GM19324 (cell line): ENCODE results near the gene PKP1.

Source experiments
- ATAC-seq: cut with Tn5 transposase; IDR thresholded peaks from one replicate; pipeline ENCODE4 v1.9.1; 2021; ENCODE audit warnings: mild to moderate bottlenecking, moderate library complexity; ENCODE audit not compliant: unreplicated experiment, low FRiP score

Gene PKP1

DNA sequence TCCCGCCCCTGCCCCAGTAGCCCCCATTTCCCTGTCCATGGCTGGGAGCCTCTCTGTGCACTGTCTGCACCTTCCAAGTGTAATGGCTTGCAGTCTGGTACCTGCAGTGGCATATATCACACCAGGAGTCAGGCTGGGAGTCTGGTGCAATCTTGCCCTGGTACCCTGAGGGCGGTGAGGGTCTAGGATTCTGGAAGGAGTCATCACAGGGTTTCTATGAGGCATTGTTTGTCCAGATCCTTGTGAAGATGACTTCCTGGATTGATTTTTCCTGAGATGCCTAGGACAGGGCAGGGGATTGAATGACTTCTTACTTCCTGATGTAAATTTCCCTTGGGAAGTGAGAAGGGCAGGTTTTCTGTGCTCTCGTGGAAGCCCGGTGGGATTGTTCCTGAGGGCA is 5.9 kb upstream of the PKP1 start:
- no peak for ATAC-seq

DNA sequence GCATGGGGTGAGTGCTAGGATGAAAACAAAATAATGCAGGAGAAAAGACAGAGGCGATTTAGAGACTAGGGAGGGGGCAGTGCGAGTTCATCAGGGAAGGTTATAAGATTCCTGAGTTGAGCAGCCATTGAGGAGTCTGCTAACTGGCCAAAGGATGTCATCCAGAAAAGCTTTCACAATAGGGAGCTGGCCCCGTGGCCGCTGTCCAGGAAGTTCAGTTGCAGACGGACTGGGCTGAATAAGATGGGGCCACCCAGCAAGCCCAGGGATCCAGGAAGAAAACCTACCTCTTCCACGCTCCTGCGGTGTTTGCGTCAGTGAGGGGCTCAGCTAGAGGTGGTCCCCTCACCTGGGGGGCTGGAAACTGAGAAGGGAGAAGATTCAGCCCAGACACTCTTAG is 4.0 kb upstream of the PKP1 start:
- no peak for ATAC-seq

DNA sequence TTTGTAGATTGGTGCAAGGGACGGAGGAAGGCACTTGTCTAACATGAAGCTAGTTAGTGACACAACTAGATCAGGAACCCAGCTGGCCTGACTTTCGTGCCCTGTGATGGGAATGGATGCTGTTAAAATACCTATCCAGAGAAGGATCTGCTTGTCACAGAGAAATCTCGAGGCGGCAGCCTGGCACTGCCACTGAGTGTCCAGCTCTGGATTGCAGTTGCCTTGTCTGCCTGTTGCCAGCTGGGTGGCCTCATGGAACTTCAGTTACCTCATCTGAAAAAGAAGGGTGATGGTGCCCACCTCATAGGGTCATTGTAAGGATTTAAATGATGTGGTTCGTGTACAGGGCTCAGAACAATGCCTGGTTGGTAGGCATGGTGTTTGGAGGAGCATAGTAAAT is 2.4 kb upstream of the PKP1 start:
- ATAC-seq = no peak

DNA sequence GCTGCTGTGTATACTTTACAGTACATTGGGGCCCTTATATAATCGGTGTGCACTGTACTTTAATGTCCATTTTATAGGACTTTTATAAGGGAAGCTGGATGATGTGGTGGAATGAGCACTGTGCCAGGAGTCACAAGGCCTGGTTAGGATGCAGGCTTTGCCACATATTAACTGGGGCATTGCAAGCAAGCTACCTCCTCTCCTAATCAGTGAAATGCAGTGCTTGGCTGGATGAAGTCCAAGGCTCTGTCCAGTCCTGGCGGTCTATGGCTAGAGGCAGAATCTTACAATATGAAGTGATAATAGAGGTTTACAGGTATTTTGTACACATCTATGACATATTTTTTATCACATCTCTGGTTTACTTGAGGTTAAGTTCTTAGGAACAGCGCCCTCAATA is 1.7 kb upstream of the PKP1 start:
- no peak for ATAC-seq

DNA sequence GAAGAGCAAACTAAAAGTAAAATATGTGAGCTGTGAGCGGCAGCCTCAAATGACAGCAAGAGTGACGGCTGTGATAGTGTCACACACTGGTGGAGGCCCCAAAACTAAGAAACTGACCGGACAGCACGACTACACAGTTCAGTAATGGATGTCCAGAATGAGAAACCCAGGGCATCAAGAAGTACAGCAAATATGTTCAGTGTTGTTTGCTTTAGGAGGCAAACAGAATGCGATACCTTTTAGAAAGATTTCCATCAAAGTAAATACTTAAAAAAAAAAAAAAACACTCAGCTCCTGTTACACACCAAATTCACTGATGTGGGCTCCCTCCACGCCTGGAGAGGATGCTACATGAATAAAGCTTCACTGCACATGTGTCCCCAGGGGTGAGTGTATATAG is 1.1 kb upstream of the PKP1 start:
- ATAC-seq = no peak

DNA sequence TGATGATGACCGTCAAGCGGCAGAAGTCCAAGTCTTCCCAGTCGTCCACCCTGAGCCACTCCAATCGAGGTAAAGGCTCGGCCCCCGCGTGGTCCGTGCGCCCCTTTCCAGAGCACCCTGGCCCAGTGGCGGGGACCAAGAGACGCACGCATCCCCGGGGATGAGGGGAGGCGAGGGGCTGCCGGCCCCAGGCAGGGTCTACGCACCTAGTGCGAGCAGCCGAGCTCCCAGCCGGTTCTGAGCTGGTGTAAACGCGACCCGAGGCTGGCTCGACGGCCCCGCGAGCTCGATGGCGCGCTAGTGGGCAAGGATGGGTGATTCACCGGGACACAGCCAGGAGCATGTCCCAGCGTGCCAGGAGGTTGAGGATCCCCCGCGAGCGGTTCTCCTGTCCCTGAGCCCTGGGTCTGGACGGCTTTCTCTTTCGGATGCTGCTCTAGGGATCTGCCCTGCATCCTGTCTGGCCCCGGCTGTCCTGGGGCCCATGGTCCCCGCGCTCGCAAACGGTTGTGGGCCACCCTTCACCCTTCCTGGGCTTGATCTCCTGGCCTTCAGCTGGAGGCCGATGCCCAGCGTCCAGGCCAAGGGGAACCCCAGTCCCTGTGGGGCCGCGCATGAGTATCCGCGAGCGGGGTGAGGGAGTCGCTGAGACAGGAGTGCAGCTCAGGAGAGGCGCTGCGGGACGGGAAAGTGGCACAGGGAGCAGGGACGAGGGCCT is 689 bp downstream of the PKP1 start:
- ATAC-seq = no peak

DNA sequence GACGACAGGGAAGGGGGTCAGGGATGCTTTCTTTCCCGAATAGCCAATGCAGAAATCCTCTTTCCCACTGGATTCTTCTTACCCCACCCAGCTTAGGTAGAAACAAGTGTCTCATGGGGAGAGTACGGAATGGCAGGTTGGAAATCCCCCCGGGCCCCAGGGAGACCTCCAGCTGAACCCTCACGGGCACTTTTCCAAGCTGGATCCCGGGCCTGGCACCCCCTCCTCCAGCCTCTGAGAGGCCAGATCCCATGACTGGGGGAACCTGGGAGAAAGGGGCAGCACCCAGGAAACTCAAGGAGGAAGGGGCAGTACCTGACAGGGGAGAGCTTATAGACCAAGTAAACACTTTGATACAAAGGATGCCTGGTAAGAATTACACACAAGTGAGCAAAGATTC is 1.3 kb downstream of the PKP1 start:
- ATAC-seq = no peak

DNA sequence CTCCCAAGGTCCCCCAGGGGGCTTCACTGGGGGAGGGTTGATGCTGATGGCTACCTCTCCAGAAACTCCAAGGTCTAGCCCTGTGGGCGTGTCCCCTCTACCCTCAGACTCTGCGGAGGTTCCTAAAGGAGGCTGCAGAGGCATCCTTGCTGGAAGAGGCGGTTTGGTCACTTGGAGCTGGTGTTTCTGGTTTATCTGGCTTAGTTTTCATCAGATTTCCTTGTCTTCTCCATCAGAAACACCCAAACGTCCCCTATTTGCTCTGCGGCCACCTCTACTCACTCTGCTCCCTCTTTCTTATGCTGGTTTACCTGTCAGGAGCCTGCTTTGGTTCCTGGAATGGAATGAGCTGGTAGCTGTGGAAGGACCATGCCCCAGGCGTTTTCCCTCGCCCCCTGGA is 2.5 kb downstream of the PKP1 start:
- no peak for ATAC-seq

DNA sequence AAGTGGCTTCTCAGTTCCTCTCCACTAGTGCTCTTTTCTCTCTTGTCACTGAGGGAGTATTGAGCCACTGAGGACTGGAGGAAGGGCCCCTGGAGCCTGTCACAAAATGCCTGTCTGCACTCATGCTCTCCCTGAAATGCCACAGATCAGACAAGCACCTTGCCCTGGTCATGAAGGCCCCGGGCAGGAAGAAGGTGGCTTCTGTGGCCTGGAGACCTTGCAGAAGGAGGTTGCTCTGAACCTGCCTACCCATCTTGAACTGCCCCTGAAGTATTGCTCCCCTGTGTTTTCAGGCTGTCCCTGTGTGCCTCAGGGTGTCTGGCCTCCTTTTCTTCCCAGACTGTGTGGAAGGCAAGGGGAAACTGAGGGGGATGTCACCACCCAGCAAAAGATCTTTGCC is 3.1 kb downstream of the PKP1 start:
- ATAC-seq = no peak

DNA sequence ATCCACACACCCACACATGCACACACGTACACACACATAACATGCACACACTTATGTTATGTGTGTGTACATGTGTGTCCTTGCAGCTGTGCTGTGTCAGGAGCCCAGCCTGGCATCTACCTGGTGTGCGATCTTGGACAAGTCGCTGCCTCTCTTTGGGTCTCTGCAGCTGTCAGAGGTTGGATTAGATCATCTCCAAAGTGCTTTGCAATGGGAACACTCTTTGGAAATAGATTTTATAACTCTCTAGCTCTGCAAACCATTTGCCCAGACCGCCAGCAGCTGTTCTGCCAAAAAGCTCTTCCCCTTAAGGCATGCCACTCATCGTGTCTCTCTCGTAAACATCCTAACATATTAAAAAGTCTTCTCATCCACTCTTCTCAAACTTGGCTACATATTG is 4.7 kb downstream of the PKP1 start:
- ATAC-seq = no peak

DNA sequence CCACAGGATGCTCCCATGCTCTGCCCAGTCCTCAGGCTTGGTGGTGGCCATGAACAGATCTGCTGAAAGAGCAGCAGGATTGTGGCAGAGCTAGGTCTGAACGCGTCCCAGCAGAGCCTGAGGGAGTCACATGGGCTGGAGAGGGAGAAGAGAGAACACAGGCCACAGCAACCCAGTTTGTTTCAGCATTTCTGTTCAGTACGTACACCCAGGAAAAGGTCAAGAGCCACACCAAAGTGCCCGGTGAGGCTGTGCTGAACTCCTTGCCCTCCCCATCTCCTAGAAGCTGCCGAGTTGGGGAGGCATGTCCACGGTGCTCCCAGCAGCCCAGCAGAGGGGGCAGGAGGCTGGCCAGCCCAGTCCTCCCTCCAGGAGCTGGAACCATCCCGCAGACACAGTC is 5.5 kb downstream of the PKP1 start:
- ATAC-seq = no peak

DNA sequence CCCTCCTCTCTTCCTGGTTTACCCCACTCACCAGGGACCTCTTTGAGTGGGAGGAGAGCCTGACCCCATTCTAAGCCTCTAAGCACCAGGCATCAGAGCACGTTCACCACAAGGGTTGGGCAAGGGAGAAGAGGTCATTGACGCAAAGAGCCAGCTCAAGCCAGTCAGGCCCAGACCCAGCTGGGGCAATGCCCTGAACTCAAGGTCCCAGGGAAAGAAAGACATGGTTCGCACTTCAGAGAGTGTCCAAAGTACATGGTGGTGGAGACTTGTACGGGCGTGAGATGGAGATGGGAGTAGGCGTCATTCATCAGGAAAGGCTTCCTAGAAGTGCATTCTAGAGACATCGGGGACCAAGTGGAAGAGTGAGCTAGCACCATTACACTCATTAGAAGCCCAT is 7.2 kb downstream of the PKP1 start:
- ATAC-seq = no peak

DNA sequence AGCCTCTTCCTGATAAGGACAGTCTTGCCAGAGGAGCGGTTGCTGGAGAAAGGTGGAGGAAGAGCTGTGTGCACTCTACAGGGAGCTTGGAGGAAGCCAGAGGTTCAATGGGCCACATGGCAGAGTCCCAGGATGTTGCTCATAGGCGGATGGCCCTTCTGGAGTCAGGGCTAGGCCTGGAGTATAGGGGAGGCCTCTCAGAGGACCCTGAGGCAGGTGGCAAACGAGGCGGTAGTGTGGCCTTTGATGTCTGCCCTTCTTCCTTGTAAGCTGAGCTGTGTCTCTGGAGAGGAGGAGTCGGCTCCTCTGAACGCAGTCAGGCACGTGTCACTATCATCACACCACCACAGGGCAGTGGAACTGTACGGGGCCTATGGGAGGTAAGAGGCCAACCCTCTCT is 8.6 kb downstream of the PKP1 start:
- ATAC-seq = no peak

DNA sequence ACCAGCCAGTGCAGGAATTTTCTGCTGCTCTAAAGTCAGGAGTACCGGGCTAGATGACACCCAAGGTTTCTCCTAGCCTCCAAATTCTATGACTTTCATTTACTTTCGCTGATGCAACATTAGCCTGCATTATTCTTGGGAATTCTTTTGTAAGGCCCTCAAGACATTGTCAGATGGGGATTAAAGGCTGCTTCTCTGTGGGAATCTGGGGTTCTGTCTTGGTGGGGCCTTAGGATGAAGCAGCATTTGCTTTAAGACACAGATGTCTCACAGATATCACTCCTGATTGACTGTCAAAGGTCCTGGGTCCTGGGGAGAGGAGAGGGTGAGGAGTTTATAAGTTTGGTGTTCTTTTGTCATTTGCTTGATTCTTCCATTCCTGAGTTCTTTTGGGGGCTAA is 11.6 kb downstream of the PKP1 start:
- ATAC-seq = no peak

DNA sequence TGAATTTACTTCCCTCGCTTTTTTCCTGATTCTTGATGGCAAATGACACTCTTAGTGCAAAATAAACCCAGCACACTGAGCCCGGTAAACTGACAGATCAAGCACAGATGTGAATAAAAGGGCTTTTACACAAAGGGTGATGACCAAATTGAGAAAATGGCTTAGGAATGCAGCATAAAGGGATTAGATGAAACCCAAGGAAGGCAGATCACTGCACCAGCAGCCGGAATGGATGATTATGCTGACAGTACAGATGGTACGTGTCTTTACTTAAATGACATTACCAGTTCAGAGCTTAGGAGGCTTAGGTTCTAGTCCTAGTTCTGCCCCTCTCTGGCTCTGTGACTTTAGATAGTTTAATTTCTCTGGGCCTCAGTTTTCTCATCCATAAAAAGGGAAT is 12.0 kb downstream of the PKP1 start:
- no peak for ATAC-seq

DNA sequence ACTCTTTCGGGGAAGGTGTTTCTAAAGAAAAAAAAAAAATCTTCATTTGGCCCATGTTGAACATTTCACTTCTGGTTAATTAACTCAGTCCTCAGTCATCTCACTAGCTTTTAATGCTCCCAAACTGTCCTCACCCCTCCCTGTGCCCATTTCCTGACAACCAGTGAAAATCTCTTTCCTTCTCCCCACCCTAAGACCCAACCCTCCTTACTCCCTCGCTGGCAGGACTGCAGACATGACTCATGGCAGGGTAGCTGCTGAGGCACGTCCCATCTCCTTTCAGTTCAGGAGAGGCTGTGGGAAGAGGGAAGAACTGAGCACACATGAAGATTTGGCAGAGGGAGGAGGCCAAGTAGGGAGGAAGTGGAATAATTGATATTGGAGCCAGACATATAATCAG is 12.6 kb downstream of the PKP1 start:
- ATAC-seq = no peak

DNA sequence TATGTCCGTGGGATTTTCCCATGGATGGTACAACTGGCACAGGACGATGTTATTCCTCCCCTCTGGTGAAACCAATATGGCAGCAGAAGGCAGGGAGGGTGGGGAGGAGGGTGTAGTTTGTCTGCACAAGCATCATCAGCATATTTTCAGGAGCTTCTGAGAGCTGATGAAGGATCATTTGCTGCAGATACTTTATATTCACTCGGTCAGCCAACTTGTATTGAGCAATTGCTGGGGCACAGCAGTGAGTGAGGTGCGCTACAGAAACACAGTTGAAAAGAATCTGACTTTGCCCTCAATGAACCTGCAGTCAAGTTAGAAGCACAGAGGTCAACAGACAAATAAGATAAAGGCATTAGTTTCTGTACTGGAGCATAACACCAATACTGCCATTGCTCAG is 13.0 kb downstream of the PKP1 start:
- no peak for ATAC-seq

DNA sequence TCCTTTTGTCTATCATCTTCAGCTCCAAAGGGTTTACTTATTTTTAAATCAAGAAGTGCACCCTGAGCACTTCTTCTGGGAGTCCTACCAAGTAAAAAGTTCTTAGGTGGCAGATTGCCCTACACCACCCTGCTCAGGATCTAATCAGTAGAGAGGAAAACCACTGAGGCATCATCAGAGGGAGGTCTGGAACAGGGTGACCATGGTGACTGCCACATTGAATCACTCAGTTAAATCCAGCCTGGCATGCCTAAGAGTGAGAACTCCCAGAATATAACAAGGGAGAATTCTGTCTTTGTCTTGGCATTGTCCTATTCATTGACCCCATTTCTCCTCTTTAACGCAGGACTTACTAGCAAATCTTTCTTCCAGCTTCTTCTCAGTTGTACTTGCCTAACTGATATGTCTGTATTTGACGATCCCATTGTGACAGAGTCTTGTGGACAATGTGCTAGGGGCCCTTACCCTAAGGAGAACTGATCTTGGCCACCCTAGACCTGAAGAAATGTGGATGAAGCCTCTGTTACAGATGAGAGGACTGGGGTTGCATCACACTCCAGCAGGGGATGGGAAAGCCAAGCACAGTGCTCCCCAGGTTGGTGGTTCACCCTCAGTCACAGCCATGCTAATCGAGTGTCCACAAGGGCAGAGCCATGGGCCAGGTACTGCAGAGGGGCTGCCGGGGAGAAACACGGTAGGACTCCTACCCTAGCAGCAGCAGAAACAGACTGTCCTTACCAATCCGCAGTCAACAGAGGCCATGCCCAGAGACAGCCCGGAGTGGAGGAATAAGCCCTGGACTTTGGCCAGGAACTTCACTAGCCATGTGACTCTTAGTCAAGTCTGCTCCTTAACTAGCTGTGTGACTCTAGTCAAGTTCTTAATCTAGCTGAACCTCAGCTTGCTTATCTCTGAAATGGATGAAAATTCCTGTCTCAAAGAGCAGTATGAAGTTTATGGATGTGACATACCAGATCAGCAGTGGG is 15.4 kb downstream of the PKP1 start:
- ATAC-seq = no peak

DNA sequence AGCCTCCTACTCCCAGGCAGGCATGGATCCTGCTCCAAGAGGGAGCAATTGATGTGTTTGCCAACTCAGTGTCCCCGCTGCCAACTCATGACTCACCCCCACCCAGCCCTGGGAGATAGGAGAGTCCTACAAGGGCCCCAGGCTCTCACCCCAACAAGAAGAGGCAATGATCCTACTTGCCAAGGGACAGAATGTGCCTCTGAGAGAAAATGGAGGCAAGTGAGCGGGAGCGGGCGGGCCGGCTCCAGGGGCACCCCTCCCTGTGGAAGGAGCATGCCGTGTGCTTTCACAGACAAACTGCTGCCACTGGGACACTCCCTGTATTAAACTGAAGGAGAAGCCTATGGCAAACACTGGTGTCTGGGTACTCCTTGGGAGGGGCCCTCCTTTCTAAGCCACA is 16.7 kb downstream of the PKP1 start:
- ATAC-seq = no peak

DNA sequence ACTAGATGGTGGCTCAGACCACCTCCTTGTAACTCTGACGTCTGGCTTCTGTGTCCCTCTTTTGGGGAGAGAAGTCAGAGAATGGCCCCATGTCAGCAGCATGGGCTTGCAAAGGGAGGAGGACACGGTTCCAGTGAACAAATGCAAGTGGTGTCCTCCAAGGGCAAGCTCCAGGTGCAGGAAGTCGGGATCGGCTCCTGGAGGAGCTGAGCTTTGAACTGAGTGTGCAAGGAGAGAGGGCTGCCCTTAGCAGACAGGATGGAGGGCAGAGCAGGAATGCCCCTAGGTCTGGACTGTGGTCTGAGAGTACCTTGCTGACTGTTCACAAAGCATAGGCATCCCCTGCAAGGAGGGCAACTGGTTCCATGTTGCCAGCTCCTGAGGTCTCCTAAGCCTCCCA is 17.3 kb downstream of the PKP1 start:
- no peak for ATAC-seq

DNA sequence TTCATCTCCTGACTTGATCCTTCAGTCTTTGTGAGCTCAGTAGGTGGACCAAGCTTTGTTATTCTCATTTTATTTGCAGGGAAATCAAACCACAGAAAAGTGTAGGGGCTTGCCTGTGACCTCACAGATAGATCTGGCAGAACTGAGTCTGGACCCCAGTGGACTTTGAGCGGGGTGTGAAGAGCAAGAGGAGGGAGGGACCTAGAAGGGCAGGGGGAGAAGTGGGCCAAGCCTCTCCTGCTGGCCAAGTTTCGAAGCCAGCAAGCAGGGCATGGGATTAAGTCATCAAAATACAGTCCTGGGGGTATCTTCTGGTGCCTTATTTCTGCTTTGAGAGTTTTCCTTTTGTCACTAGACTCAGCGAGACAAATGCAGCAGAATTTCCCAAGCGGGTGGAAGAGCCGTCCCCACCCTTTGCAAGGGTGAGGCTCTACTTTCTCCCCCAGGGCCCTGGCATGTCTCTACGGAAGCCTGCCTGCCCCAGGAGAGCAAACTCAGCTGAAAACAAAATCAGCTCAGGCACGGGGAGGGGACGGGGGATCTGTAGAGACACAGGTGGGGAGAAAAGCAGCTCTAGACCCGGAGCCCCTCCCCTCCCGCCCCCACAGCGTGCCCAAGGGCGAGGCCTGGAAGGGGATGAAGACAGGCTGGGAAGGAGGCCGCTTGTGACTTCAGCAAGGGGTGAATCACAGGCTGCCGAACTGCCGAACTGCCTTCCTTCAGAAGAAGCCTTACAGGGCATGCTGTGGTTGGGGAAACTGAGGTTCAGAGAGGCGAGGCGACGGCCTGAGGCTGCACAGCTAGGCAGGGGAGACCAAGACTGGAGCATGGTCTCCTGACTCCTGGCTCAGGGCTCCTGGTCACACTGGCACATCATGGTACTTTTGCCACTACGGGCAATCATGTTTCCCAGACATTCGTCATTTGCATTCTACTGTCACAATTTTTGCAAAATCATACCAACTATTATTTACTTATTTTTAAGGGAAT is 19.2 kb downstream of the PKP1 start:
- no peak for ATAC-seq
